GM18867 (cell line): ENCODE results near the gene DPPA3.
"Not testable (repeated sequence)": the region's sequence is repeated elsewhere in the genome, so short reads cannot be mapped to it uniquely, and the experiment has no call there.

Experiments used
- ATAC-seq: cut with Tn5 transposase; IDR thresholded peaks from one replicate; pipeline ENCODE4 v1.9.1; 2021; ENCODE audit warnings: mild to moderate bottlenecking, moderate library complexity; ENCODE audit not compliant: unreplicated experiment

Gene DPPA3

DNA sequence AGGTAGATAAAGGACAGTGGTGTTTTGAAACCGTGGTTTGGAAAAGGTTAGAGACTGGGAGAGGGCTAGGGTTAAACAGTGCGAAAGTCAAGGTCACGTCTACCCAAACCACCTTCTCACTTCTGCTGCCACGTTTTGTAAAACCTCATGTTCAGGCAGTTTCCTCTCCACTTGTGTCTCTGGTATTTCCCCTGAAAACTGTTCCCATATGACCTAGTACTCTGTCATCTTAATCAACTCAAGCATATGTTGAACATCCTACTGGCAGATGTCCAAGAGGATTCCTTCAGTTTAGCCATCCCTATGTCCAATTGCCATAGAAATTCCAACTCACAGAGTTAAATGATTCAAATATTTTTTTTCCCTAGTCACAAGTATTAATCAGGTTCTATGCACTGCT lies 18.5 kb downstream of the DPPA3 start:
- no peak for ATAC-seq

GRCh38 chr12:7730984-7731383 lies 19.8 kb downstream of the DPPA3 start:
- ATAC-seq, result not testable (repeated sequence)

GRCh38 chr12:7731486-7731885 lies 20.3 kb downstream of the DPPA3 start:
- ATAC-seq, result no peak

- no peak for ATAC-seq
These were observed 21.8 kb downstream of the DPPA3 start for GRCh38 chr12:7732993-7733392.

- ATAC-seq, result no peak
These were observed 36.0 kb downstream of the DPPA3 start, which contains the start of gene CLEC4C for GRCh38 chr12:7747246-7747645. TSS of gene CLEC4C (minus strand) at chr12:7747375. CDS start at chr12:7747348, 27 bp downstream.

GRCh38 chr12:7748852-7749251 lies 37.6 kb downstream of the DPPA3 start:
- ATAC-seq, result no peak

GRCh38 chr12:7749442-7749841 lies 38.2 kb downstream of the DPPA3 start:
- ATAC-seq, result peak; percentile 59

GRCh38 chr12:7750350-7750749 lies 39.1 kb downstream of the DPPA3 start:
- ATAC-seq, result no peak

DNA sequence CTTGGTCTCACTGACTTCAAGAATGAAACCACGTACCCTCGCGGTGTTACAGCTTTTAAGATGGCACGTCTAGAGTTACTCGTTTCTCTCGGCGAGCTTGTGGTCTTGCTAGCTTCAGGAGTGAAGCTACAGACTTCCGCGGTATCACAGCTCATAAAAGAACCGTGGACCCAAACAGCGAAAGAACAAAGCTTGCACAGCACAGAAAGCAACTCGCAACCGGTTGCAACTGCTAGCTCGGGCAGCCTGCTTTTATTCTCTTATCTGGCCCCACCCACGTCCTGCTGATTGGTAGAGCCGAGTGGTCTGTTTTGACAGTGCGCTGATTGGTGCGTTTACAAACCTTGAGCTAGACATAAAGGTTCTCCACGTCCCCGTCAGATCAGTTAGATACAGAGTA lies 40.2 kb downstream of the DPPA3 start:
- ATAC-seq, result no peak

- ATAC-seq, result not testable (repeated sequence)
These were observed 41.0 kb downstream of the DPPA3 start for GRCh38 chr12:7751941-7752922.

- not testable (repeated sequence) for ATAC-seq
These were observed 44.4 kb downstream of the DPPA3 start for GRCh38 chr12:7755668-7756067.

- no peak for ATAC-seq
These were observed 45.8 kb downstream of the DPPA3 start for GRCh38 chr12:7756993-7757392.

GRCh38 chr12:7758766-7759140 lies 47.5 kb downstream of the DPPA3 start:
- no peak for ATAC-seq
